Panc1 (cell line): ENCODE results near the gene LAMB4. TPM values are rescaled to one million over a fixed set of nuclear protein-coding genes. Genes with fewer than 3 reads are reported as not detected.

Experiments
- ATAC-seq: fragments of 200-7000 bp; cut with Tn5 transposase; 2 replicates; pipeline ENCODE4 v1.9.1; 2020; ENCODE audit warnings: mild to moderate bottlenecking, moderate library complexity
- BruUV-seq: library from RNA; stranded (reverse); fragments of 400-500 nt; replicated peaks from 2 replicates; lab custom pipeline; 2021; lab: Mats Ljungman, UMichigan
- CTCF ChIA-PET: fragments of 300-600 bp; sonication (Branson Sonifier 250); formaldehyde crosslinking; loops from one replicate; lab custom pipeline; 2022; ENCODE audit warnings: antibody characterized with exemption; lab: Charles Lee
- POLR2A ChIA-PET: fragments of 300-600 bp; sonication (Branson Sonifier 250); formaldehyde crosslinking; loops from one replicate; lab custom pipeline; 2022; ENCODE audit warnings: antibody characterized with exemption; lab: Charles Lee
- DNase-seq: peaks from one replicate; pipeline ENCODE4 v3.0.0-alpha.2; 2010; ENCODE audit warnings: low read depth, low spot score
- H3K27ac ChIP-seq: 2 replicates; pipeline ENCODE4 v1.5.1; 2011; ENCODE audit warnings: mild to moderate bottlenecking, low read length, inconsistent platforms
- H3K27me3 ChIP-seq: fragments of 200-500 bp; sonication (Bioruptor generic); 2 replicates; pipeline ENCODE4 v1.6.0; 2014; ENCODE audit warnings: low read length, inconsistent platforms; ENCODE audit not compliant: control insufficient read depth, insufficient read depth
- H3K36me3 ChIP-seq: fragments of 200-500 bp; sonication (Bioruptor generic); 2 replicates; pipeline ENCODE4 v1.5.1; 2014; ENCODE audit warnings: inconsistent platforms, mild to moderate bottlenecking, low read length, moderate library complexity; ENCODE audit not compliant: control insufficient read depth, insufficient read depth
- H3K4me1 ChIP-seq: 2 replicates; pipeline ENCODE4 v1.5.1; 2011; ENCODE audit warnings: inconsistent platforms, mild to moderate bottlenecking, low read length, moderate library complexity; ENCODE audit not compliant: control insufficient read depth, insufficient read depth
- H3K4me3 ChIP-seq, 2 experiments: 2 replicates each; pipeline ENCODE4 v1.5.1; 2011 to 2012; ENCODE audit warnings: low read depth in 2 of 2, low read length in 2 of 2, mild to moderate bottlenecking in 2 of 2, inconsistent platforms in 1 of 2, moderate library complexity in 1 of 2
- H3K9me3 ChIP-seq: fragments of 200-500 bp; sonication (Bioruptor generic); 2 replicates; pipeline ENCODE4 v1.5.1; 2014; ENCODE audit warnings: low read depth, mild to moderate bottlenecking, inconsistent platforms, low read length, moderate library complexity; ENCODE audit not compliant: control insufficient read depth, insufficient read depth
- CTCF ChIP-seq: fragments of 450-650 bp; IDR thresholded peaks from 2 replicates; pipeline ENCODE4 v1.5.1; 2017; ENCODE audit warnings: mild to moderate bottlenecking
- POLR2AphosphoS5 ChIP-seq: IDR thresholded peaks from 2 replicates; pipeline ENCODE4 v1.6.1; 2012; ENCODE audit warnings: mild to moderate bottlenecking, low read depth, low read length, moderate library complexity
- REST ChIP-seq, 2 experiments: IDR thresholded peaks; 2 replicates each; pipeline ENCODE4 v1.6.1; 2011 to 2012; ENCODE audit warnings: low read depth in 2 of 2, control low read depth in 1 of 2, low read length in 1 of 2, mild to moderate bottlenecking in 1 of 2, moderate library complexity in 1 of 2; ENCODE audit not compliant: insufficient read depth in 1 of 2
- SIN3A ChIP-seq: IDR thresholded peaks from 2 replicates; pipeline ENCODE4 v1.6.1; 2012; ENCODE audit warnings: low read depth, mild to moderate bottlenecking, low read length, moderate library complexity, borderline replicate concordance; ENCODE audit not compliant: insufficient read depth
- TCF7L2 ChIP-seq: IDR thresholded peaks from 2 replicates; pipeline ENCODE4 v1.6.1; 2011; ENCODE audit warnings: mild to moderate bottlenecking, low read depth, low read length, inconsistent platforms
- in situ Hi-C: cut with HindIII; loops from 2 replicates; pipeline ENCODE4 v1.10.0; 2016; ENCODE audit warnings: low sequenced_read_pairs, low pct_unique_long_range_greater_than_20kb
- intact Hi-C: fragments of 100-400 bp; cut with micrococcal nuclease; formaldehyde crosslinking; loops from one replicate; pipeline ENCODE4 v1.10.0; 2022; ENCODE audit not compliant: unreplicated experiment
- total RNA-seq: library from RNA; stranded (reverse); gene quantifications from one replicate; pipeline ENCODE4 v1.2.1, GENCODE V29; 2021; ENCODE audit not compliant: unreplicated experiment

Gene LAMB4
- total RNA-seq, 1 experiment from 2014 or later: not detected

GRCh38 chr7:108028111-108028510 is 102.0 kb downstream of the LAMB4 start:
- no TSS peak for BruUV-seq
- ATAC-seq (peak; percentile 58; the same call in 1 of the 2 replicates), DNase-seq (no peak)
- H3K4me3 ChIP-seq: no peak overlapping the region
- TF ChIP-seq POLR2AphosphoS5 (no peak), CTCF (no peak), REST (IDR thresholded peaks at IDR 0.05; ENCODE audit: insufficient read depth in 1 of 2, low read depth in 2 of 2, low read length in 1 of 2) (no peak), SIN3A (no peak), TCF7L2 (no peak)
- POLR2A ChIA-PET: no interaction called here
- CTCF ChIA-PET: no interaction called here
- in situ Hi-C loops: no loop called here
- intact Hi-C loops: no loop called here
- no peaks in the 10 kb centered on the region for H3K9me3 ChIP-seq
- H3K4me1 ChIP-seq: no peaks in the 10 kb centered on the region; the same call in 1 of the 2 replicates
- H3K27me3 ChIP-seq: no peaks in the 10 kb centered on the region
- no peaks in the 10 kb centered on the region for H3K36me3 ChIP-seq
- no peak overlapping the region for H3K27ac ChIP-seq

DNA sequence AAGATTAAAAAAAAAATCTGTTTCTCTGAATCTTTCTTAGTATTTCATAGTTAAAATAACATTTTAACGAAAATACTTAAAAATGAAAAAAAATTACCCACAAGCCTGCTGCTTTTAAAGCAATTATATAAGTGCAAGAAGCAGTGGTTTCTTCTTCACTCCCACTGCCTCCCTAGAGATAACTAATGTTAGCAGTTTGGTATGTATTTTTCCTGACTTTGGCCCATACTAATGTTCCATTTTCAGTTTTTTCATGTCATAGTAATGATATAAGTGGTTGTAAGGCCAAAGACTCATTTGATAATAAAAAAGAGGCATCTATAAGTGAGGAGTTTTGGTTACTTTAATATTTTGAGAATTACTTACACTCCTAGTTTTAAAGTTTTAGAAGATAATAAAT is 102.9 kb downstream of the LAMB4 start:
- Histone ChIP-seq H3K9me3 (no peaks in the 10 kb centered on the region), H3K27me3 (no peaks in the 10 kb centered on the region), H3K4me3 (no peak overlapping the region), H3K36me3 (no peaks in the 10 kb centered on the region), H3K27ac (no peak overlapping the region), H3K4me1 (no peaks in the 10 kb centered on the region; the same call in 1 of the 2 replicates)
- CTCF ChIA-PET: no interaction called here
- no peak for DNase-seq
- no peak for TF ChIP-seq POLR2AphosphoS5
- TF ChIP-seq REST (IDR thresholded peaks at IDR 0.05; ENCODE audit: insufficient read depth in 1 of 2, low read depth in 2 of 2, low read length in 1 of 2): no peak
- no peak for TF ChIP-seq TCF7L2
- TF ChIP-seq SIN3A: no peak
- TF ChIP-seq CTCF: no peak
- POLR2A ChIA-PET: no interaction called here
- intact Hi-C loops (no loop called here), in situ Hi-C loops (no loop called here)
- BruUV-seq: no TSS peak
- no peak for ATAC-seq
